PC-9 (cell line): ENCODE data around the gene EP400.

Experiments
- CTCF ChIP-seq: fragments of 200-600 bp; sonication (generic); conservative IDR thresholded peaks from 2 replicates; pipeline ENCODE4 v1.6.1; 2017; ENCODE audit warnings: mixed run types, antibody characterized with exemption, mild to moderate bottlenecking, moderate library complexity
- EZH2 ChIP-seq: fragments of 200-600 bp; sonication (generic); IDR thresholded peaks from 2 replicates; pipeline ENCODE4 v1.8.0; 2017; ENCODE audit warnings: antibody characterized with exemption, low read depth

GRCh38 chr12:131991816-131992430 lies 42.2 kb downstream of the EP400 start:
- TF ChIP-seq CTCF: no peak
- no peak for TF ChIP-seq EZH2
